Measurements from ENCODE around the gene MYO5B.

DNA sequence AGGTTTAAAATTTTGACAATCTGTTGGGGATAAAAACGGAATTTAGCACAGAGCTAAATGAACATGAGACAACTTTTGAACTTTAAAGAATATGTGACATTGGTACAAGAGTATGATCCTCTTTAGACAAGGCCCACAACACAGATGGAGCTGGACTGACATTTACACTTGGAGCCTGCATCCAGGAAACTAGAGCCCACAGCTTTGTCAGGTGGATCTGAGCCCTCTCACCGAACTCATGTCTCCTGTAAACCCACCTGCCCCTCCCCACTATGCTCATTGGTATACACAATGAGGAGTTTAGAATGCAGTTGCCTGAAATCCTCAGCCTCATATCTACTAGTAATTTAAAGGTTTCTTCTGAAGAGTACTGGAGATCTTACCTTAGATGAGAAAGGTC lies 359.5 kb downstream of the MYO5B start:
- TF ChIP-seq, protein P1, sequence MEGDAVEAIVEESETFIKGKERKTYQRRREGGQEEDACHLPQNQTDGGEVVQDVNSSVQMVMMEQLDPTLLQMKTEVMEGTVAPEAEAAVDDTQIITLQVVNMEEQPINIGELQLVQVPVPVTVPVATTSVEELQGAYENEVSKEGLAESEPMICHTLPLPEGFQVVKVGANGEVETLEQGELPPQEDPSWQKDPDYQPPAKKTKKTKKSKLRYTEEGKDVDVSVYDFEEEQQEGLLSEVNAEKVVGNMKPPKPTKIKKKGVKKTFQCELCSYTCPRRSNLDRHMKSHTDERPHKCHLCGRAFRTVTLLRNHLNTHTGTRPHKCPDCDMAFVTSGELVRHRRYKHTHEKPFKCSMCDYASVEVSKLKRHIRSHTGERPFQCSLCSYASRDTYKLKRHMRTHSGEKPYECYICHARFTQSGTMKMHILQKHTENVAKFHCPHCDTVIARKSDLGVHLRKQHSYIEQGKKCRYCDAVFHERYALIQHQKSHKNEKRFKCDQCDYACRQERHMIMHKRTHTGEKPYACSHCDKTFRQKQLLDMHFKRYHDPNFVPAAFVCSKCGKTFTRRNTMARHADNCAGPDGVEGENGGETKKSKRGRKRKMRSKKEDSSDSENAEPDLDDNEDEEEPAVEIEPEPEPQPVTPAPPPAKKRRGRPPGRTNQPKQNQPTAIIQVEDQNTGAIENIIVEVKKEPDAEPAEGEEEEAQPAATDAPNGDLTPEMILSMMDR (IDR thresholded peaks at IDR 0.05): no peak
- TF ChIP-seq POLR2A (IDR thresholded peaks at IDR 0.05): no peak

Data from esophagus squamous epithelium (tissue), 4 donors.